Measurements from ENCODE around the gene SPPL2A.

The SPPL2A gene

GRCh38 chr15:50655555-50655954 lies 110.0 kb downstream of the SPPL2A start:
- Histone ChIP-seq H3K4me1 (ENCODE audit: low read length) (no peaks in the 10 kb centered on the region), H3K79me2 (ENCODE audit: low read length) (peaks cover 13% of the 10 kb centered on the region; the same call in 1 of the 2 replicates), H3F3A (ENCODE audit: insufficient read depth, low read length) (no peaks in the 10 kb centered on the region), H3K4me3 (ENCODE audit: low read length) (no peak overlapping the region), H3K9me3 (replicated peaks; ENCODE audit: insufficient read depth, low read length) (no peaks in the 10 kb centered on the region), H4K20me1 (ENCODE audit: insufficient read depth, low read length) (no peaks in the 10 kb centered on the region), H3K27me3 (replicated peaks; ENCODE audit: insufficient read depth, low read length) (no peaks in the 10 kb centered on the region), H3K9ac (ENCODE audit: low read length) (no peak overlapping the region), H3K4me2 (ENCODE audit: low read depth, low read length) (no peak overlapping the region), H3K9me2 (replicated peaks; ENCODE audit: insufficient read depth, low read length) (no peaks in the 10 kb centered on the region), H2AFZ (ENCODE audit: low read length) (no peak overlapping the region), H3K27ac (ENCODE audit: low read length) (no peak overlapping the region), H3K36me3 (replicated peaks; ENCODE audit: insufficient read depth, low read length) (no peaks in the 10 kb centered on the region)
- no peak for DNase-seq
- TF ChIP-seq EZH2 (optimal IDR thresholded peaks at IDR 0.05; ENCODE audit: low read depth, low read length) (no peak), EZH2phosphoT487 (IDR thresholded peaks at IDR 0.05; ENCODE audit: low read length) (no peak), CTCF (IDR thresholded peaks at IDR 0.05; ENCODE audit: low read length) (no peak)

GRCh38 chr15:50653156-50653743 lies 112.3 kb downstream of the SPPL2A start:
- Histone ChIP-seq H4K20me1 (ENCODE audit: insufficient read depth, low read length) (no peaks in the 10 kb centered on the region), H3K27me3 (replicated peaks; ENCODE audit: insufficient read depth, low read length) (no peaks in the 10 kb centered on the region), H3K9ac (ENCODE audit: low read length) (no peak overlapping the region), H3K4me3 (ENCODE audit: low read length) (no peak overlapping the region), H3K79me2 (ENCODE audit: low read length) (peaks cover 19% of the 10 kb centered on the region; the same call in 1 of the 2 replicates), H2AFZ (ENCODE audit: low read length) (no peak overlapping the region), H3K36me3 (replicated peaks; ENCODE audit: insufficient read depth, low read length) (no peaks in the 10 kb centered on the region), H3K9me2 (replicated peaks; ENCODE audit: insufficient read depth, low read length) (no peaks in the 10 kb centered on the region), H3F3A (ENCODE audit: insufficient read depth, low read length) (no peaks in the 10 kb centered on the region), H3K27ac (ENCODE audit: low read length) (no peak overlapping the region), H3K4me2 (ENCODE audit: low read depth, low read length) (no peak overlapping the region), H3K4me1 (ENCODE audit: low read length) (no peaks in the 10 kb centered on the region), H3K9me3 (replicated peaks; ENCODE audit: insufficient read depth, low read length) (no peaks in the 10 kb centered on the region)
- no peak for DNase-seq
- TF ChIP-seq EZH2phosphoT487 (IDR thresholded peaks at IDR 0.05; ENCODE audit: low read length) (no peak), EZH2 (optimal IDR thresholded peaks at IDR 0.05; ENCODE audit: low read depth, low read length) (no peak), CTCF (IDR thresholded peaks at IDR 0.05; ENCODE audit: low read length) (no peak)

- H3K9me3 ChIP-seq (replicated peaks; ENCODE audit: insufficient read depth, low read length): no peaks in the 10 kb centered on the region
- TF ChIP-seq CTCF (IDR thresholded peaks at IDR 0.05; ENCODE audit: low read length): no peak
- TF ChIP-seq EZH2phosphoT487 (IDR thresholded peaks at IDR 0.05; ENCODE audit: low read length): no peak
- no peak for TF ChIP-seq EZH2 (optimal IDR thresholded peaks at IDR 0.05; ENCODE audit: low read depth, low read length)
- H4K20me1 ChIP-seq (ENCODE audit: insufficient read depth, low read length): no peaks in the 10 kb centered on the region
- H3K9me2 ChIP-seq (replicated peaks; ENCODE audit: insufficient read depth, low read length): no peaks in the 10 kb centered on the region
- H3K27me3 ChIP-seq (replicated peaks; ENCODE audit: insufficient read depth, low read length): no peaks in the 10 kb centered on the region
- H3K4me2 ChIP-seq (ENCODE audit: low read depth, low read length): no peak overlapping the region
- no peaks in the 10 kb centered on the region for H3K36me3 ChIP-seq (replicated peaks; ENCODE audit: insufficient read depth, low read length)
- no peak for DNase-seq
- no peaks in the 10 kb centered on the region for H3K4me1 ChIP-seq (ENCODE audit: low read length)
- no peaks in the 10 kb centered on the region for H3F3A ChIP-seq (ENCODE audit: insufficient read depth, low read length)
- H3K9ac ChIP-seq (ENCODE audit: low read length): no peak overlapping the region
- no peak overlapping the region for H2AFZ ChIP-seq (ENCODE audit: low read length)
- H3K27ac ChIP-seq (ENCODE audit: low read length): no peak overlapping the region
- peaks cover 19% of the 10 kb centered on the region; the same call in 1 of the 2 replicates for H3K79me2 ChIP-seq (ENCODE audit: low read length)
- H3K4me3 ChIP-seq (ENCODE audit: low read length): no peak overlapping the region
Measured at GRCh38 chr15:50652671-50653070, 112.8 kb downstream of the SPPL2A start.

All from MM.1S (cell line).